Mesenchymal stem cell (in vitro differentiated cells and primary cell): ENCODE results near the gene POLDIP2.
A peak's percentile ranks its signal among the peaks of the same experiment; 100 is the strongest.

Experiments
- DNase-seq: peaks from one replicate; pipeline ENCODE4 v3.0.0-alpha.2; 2013
- H2AFZ ChIP-seq: one replicate; pipeline ENCODE4 v1.6.1; 2013; ENCODE audit warnings: low read depth, mild to moderate bottlenecking, control low read depth, inconsistent platforms, low read length, moderate library complexity
- H2AK5ac ChIP-seq: 2 replicates; pipeline ENCODE4 v1.6.1; 2013; ENCODE audit warnings: low read length, moderate library complexity, mild to moderate bottlenecking, inconsistent platforms; ENCODE audit not compliant: severe bottlenecking
- H2BK120ac ChIP-seq: one replicate; pipeline ENCODE4 v1.6.1; 2013; ENCODE audit warnings: low read depth, mild to moderate bottlenecking, inconsistent platforms, low read length, moderate library complexity
- H2BK12ac ChIP-seq, 2 experiments: one replicate each; pipeline ENCODE4 v1.6.1; 2013; ENCODE audit warnings: inconsistent platforms in 2 of 2, low read length in 2 of 2, mild to moderate bottlenecking in 2 of 2, moderate library complexity in 2 of 2, control low read depth in 1 of 2
- H2BK15ac ChIP-seq: one replicate; pipeline ENCODE4 v1.6.1; 2013; ENCODE audit warnings: mild to moderate bottlenecking, low read depth, inconsistent platforms; ENCODE audit not compliant: poor library complexity, severe bottlenecking
- H2BK5ac ChIP-seq: 2 replicates; pipeline ENCODE4 v1.6.1; 2013; ENCODE audit warnings: low read depth, mild to moderate bottlenecking, low read length, control low read depth, inconsistent platforms; ENCODE audit not compliant: poor library complexity, severe bottlenecking
- H3K14ac ChIP-seq, 2 experiments: one replicate each; pipeline ENCODE4 v1.6.1; 2013; ENCODE audit warnings: inconsistent platforms in 2 of 2, low read length in 2 of 2, control low read depth in 1 of 2, mild to moderate bottlenecking in 1 of 2, moderate library complexity in 1 of 2
- H3K18ac ChIP-seq, 2 experiments: one replicate each; pipeline ENCODE4 v1.6.1; 2013; ENCODE audit warnings: inconsistent platforms in 2 of 2, low read length in 2 of 2, control low read depth in 1 of 2, low read depth in 1 of 2, mild to moderate bottlenecking in 1 of 2
- H3K23ac ChIP-seq, 2 experiments: one replicate each; pipeline ENCODE4 v1.6.1; 2013; ENCODE audit warnings: inconsistent platforms in 2 of 2, low read length in 2 of 2, mild to moderate bottlenecking in 2 of 2, moderate library complexity in 2 of 2, control low read depth in 1 of 2
- H3K27ac ChIP-seq: 2 replicates; pipeline ENCODE4 v1.5.1; 2013; ENCODE audit warnings: mild to moderate bottlenecking, moderate library complexity, low read length, control low read depth, inconsistent platforms; ENCODE audit not compliant: poor library complexity, severe bottlenecking
- H3K27me3 ChIP-seq, 2 experiments: 2 replicates each; pipeline versions ENCODE4 v1.6.1 to v1.7.0; 2013; ENCODE audit warnings: low read length in 2 of 2, mild to moderate bottlenecking in 2 of 2, moderate library complexity in 2 of 2, control low read depth in 1 of 2, inconsistent platforms in 1 of 2; ENCODE audit not compliant: control insufficient read depth in 1 of 2, insufficient read depth in 1 of 2
- H3K36me3 ChIP-seq, 2 experiments: 2 replicates each; pipeline versions ENCODE4 v1.6.1 to v1.7.0; 2013; ENCODE audit warnings: low read length in 2 of 2, control low read depth in 1 of 2, inconsistent platforms in 1 of 2, low read depth in 1 of 2, mild to moderate bottlenecking in 1 of 2; ENCODE audit not compliant: insufficient read depth in 2 of 2, control insufficient read depth in 1 of 2
- H3K4ac ChIP-seq, 2 experiments: one replicate each; pipeline ENCODE4 v1.6.1; 2013; ENCODE audit warnings: inconsistent platforms in 2 of 2, low read length in 2 of 2, mild to moderate bottlenecking in 2 of 2, moderate library complexity in 2 of 2, control low read depth in 1 of 2, low read depth in 1 of 2
- H3K4me1 ChIP-seq: 2 replicates; pipeline ENCODE4 v1.6.1; 2013; ENCODE audit warnings: low read depth, low read length, control low read depth; ENCODE audit not compliant: control insufficient read depth, insufficient read depth
- H3K4me2 ChIP-seq: 2 replicates; pipeline ENCODE4 v1.6.1; 2013; ENCODE audit warnings: low read length, mild to moderate bottlenecking, inconsistent platforms; ENCODE audit not compliant: poor library complexity, severe bottlenecking
- H3K4me3 ChIP-seq, 2 experiments: 2 replicates each; pipeline versions ENCODE4 v1.5.1 to v1.7.0; 2013; ENCODE audit warnings: low read length in 2 of 2, mild to moderate bottlenecking in 2 of 2, control low read depth in 1 of 2, low read depth in 1 of 2; ENCODE audit not compliant: insufficient read depth in 1 of 2
- H3K79me1 ChIP-seq: replicated peaks from 2 replicates; pipeline ENCODE4 v1.6.1; 2013; ENCODE audit warnings: mild to moderate bottlenecking, control low read depth, low read length, inconsistent platforms; ENCODE audit not compliant: poor library complexity, severe bottlenecking
- H3K9ac ChIP-seq: 2 replicates; pipeline ENCODE4 v1.7.0; 2013; ENCODE audit warnings: mild to moderate bottlenecking, low read length, moderate library complexity
- H3K9me3 ChIP-seq: 2 replicates; pipeline ENCODE4 v1.7.0; 2013; ENCODE audit warnings: mild to moderate bottlenecking, low read length; ENCODE audit not compliant: control insufficient read depth
- H4K8ac ChIP-seq: one replicate; pipeline ENCODE4 v1.6.1; 2013; ENCODE audit warnings: inconsistent platforms, mild to moderate bottlenecking, low read length, moderate library complexity
- H4K91ac ChIP-seq: one replicate; pipeline ENCODE4 v1.6.1; 2013; ENCODE audit warnings: mild to moderate bottlenecking, low read length, inconsistent platforms
- WGBS: methylation state at CpG from one replicate; pipeline ENCODE4 v1.1.7; 2013; ENCODE audit warnings: mixed read lengths; 5-methylcytosine and 5-hydroxymethylcytosine counted together

Gene POLDIP2

GRCh38 chr17:28379814-28380801 is 22.8 kb upstream of the POLDIP2 start:
- Histone ChIP-seq H3K23ac (no peak overlapping the region), H3K4me2 (no peak overlapping the region), H4K91ac (no peak overlapping the region), H2BK5ac (no peak overlapping the region), H3K18ac (no peak overlapping the region), H2BK15ac (no peak overlapping the region), H3K4me1 (peaks cover 11% of the 10 kb centered on the region), H3K9ac (no peak overlapping the region), H3K14ac (no peak overlapping the region), H3K36me3 (peaks cover 3 to 15% of the 10 kb centered on the region in 2 experiments), H3K4ac (no peak overlapping the region), H2BK120ac (no peak overlapping the region), H3K4me3 (no peak overlapping the region), H3K79me1 (peaks cover 1% of the 10 kb centered on the region), H4K8ac (no peak overlapping the region), H3K27me3 (peaks cover 16 to 33% of the 10 kb centered on the region in 2 experiments), H2AK5ac (no peak overlapping the region), H3K27ac (no peak overlapping the region), H2AFZ (no peak overlapping the region), H3K9me3 (no peaks in the 10 kb centered on the region), H2BK12ac (no peak overlapping the region)
- no peak for DNase-seq
- WGBS: 86% methylated on average over 9 of the region's 10 CpGs

DNA sequence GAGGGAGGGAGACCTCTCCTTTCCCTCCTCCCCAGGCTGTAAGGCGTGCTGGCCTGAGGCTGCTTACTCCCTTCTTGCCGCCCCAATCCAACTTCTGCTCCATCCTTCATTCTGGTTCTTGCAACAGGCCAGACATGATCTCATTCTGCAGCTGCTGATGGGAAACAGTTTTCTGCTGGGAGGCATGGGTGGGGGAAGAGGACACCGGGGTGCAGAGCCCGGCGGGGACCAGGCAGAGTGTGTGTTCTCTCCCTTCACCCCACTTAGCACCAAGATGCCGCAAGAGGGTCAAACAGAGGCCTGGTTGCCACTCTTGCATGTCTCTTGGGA is 15.6 kb upstream of the POLDIP2 start:
- Histone ChIP-seq H2BK120ac (no peak overlapping the region), H2AFZ (peak overlapping the region; percentile 7), H3K4ac (no peak overlapping the region), H3K27me3 (peaks cover 0 to 11% of the 10 kb centered on the region in 2 experiments), H3K36me3 (peaks cover 0 to 8% of the 10 kb centered on the region in 2 experiments), H3K9ac (peak overlapping the region; percentile 78), H3K27ac (no peak overlapping the region), H3K4me3 (peak overlapping the region in 1 of 2 experiments; percentile 81), H3K9me3 (no peaks in the 10 kb centered on the region), H3K4me1 (peaks cover 21% of the 10 kb centered on the region), H3K79me1 (no peaks in the 10 kb centered on the region), H4K8ac (no peak overlapping the region), H2BK12ac (no peak overlapping the region), H2BK15ac (no peak overlapping the region), H3K4me2 (no peak overlapping the region), H2BK5ac (no peak overlapping the region), H4K91ac (no peak overlapping the region), H3K14ac (no peak overlapping the region), H3K18ac (no peak overlapping the region), H2AK5ac (no peak overlapping the region), H3K23ac (no peak overlapping the region)
- no peak for DNase-seq
- WGBS: 94% methylated on average over 4 of the region's 6 CpGs

DNA sequence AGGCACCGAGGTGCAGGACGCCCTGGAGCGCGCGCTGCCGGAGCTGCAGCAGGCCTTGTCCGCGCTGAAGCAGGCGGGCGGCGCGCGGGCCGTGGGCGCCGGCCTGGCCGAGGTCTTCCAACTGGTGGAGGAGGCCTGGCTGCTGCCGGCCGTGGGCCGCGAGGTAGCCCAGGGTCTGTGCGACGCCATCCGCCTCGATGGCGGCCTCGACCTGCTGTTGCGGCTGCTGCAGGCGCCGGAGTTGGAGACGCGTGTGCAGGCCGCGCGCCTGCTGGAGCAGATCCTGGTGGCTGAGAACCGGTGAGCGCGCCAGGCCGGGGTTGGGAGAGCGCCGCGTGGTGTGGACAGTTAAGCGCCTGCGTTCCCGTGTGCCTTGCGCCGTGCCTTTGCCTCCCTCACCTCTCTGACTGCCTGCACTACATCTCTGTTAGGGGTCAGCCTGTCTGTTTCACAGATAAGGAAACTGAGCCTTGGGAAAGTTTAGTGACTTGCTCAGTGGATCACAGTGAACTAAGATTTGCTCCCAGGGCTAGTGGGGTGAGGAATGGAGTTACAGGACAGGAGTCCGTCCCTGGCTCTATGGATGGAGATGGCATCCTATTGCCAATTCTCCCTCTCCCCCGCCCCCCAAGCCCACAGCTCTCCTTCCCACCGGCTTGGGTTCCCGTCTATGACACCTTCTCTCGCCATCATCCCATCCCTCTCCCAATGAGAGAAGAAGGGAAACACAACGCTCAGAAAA is 15.0 kb upstream of the POLDIP2 start:
- no peak overlapping the region for H2BK120ac ChIP-seq
- H2AFZ ChIP-seq: peak overlapping the region; percentile 7
- H2BK5ac ChIP-seq: no peak overlapping the region
- WGBS: 32% methylated on average over 26 of the region's 53 CpGs
- H3K4me2 ChIP-seq: peak overlapping the region; percentile 87
- no peak overlapping the region for H3K27ac ChIP-seq
- H3K9me3 ChIP-seq: no peaks in the 10 kb centered on the region
- peak overlapping the region in 1 of 2 experiments; percentile 78 for H3K23ac ChIP-seq
- H4K91ac ChIP-seq: no peak overlapping the region
- no peaks in the 10 kb centered on the region for H3K79me1 ChIP-seq
- H4K8ac ChIP-seq: peak overlapping the region; percentile 25
- H3K4ac ChIP-seq: peak overlapping the region in 1 of 2 experiments; percentile 47
- peaks cover 0 to 11% of the 10 kb centered on the region in 2 experiments for H3K27me3 ChIP-seq
- DNase-seq: peak; percentile 26
- peaks cover 0 to 11% of the 10 kb centered on the region in 2 experiments for H3K36me3 ChIP-seq
- H2BK12ac ChIP-seq: no peak overlapping the region
- peak overlapping the region in 1 of 2 experiments; percentile 76 for H3K14ac ChIP-seq
- H3K4me1 ChIP-seq: peaks cover 21% of the 10 kb centered on the region
- H2BK15ac ChIP-seq: no peak overlapping the region
- peak overlapping the region; percentile 78 for H3K9ac ChIP-seq
- peak overlapping the region; percentile 63 to 80 for H3K18ac ChIP-seq
- peak overlapping the region; percentile 54 to 81 for H3K4me3 ChIP-seq
- no peak overlapping the region for H2AK5ac ChIP-seq
